ENCODE data around the gene CLP1.

CLP1 gene

DNA sequence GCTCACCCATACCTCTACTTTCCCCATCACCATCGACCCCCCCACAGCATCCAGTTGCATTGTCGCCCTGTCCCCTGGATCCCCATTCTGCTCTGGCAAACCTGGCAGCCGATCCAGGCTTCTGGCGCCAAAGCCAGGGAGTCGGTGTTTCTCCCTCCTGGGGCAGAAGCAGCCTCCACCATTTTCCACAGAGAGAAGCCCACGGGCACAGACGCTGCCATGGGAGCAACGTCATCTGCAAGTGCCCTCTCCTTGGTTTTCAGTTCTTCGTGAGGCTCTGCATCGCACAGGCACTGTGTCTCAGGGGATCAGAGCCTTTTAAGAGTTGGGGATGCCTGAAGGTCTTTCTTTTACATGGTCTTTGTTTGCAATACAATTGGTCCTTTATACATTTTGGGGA is 10.2 kb upstream of the CLP1 start:
- Histone ChIP-seq H4K5ac (ENCODE audit: low read length) (no peak overlapping the region), H3K4ac (ENCODE audit: low read depth, low read length) (no peak overlapping the region), H4K8ac (ENCODE audit: low read depth, low read length) (no peak overlapping the region), H3K79me2 (ENCODE audit: control insufficient read depth, insufficient read depth, low read length) (peaks cover 2% of the 10 kb centered on the region), H3K18ac (ENCODE audit: low read length) (no peak overlapping the region), H3K4me2 (ENCODE audit: low read length) (no peak overlapping the region), H3K79me1 (ENCODE audit: low read length) (peaks cover 4% of the 10 kb centered on the region), H2BK15ac (replicated peaks; ENCODE audit: low read depth) (no peak overlapping the region), H3K23ac (ENCODE audit: low read length) (no peak overlapping the region), H3K4me1 (ENCODE audit: control insufficient read depth, low read depth, low read length) (peaks cover 23% of the 10 kb centered on the region), H3K56ac (ENCODE audit: low read length) (no peak overlapping the region), H3K4me3 (ENCODE audit: low read length) (no peak overlapping the region), H2BK5ac (ENCODE audit: low read length) (no peak overlapping the region), H3K36me3 (ENCODE audit: control insufficient read depth, insufficient read depth, low read length) (no peaks in the 10 kb centered on the region), H3K27me3 (ENCODE audit: insufficient read depth, low read length, poor library complexity) (no peaks in the 10 kb centered on the region), H3K27ac (ENCODE audit: low read depth, low read length) (no peak overlapping the region), H2BK120ac (ENCODE audit: low read depth, low read length) (no peak overlapping the region), H2AK5ac (ENCODE audit: low read length) (no peak overlapping the region), H3K9ac (ENCODE audit: low read length) (peak overlapping the region; percentile 3)
- WGBS (ENCODE audit: extremely low coverage, insufficient coverage, low lambda C conversion rate) = no CpG with 5 or more reads among the region's 10 CpGs
- peak; percentile 50 for DNase-seq

DNA sequence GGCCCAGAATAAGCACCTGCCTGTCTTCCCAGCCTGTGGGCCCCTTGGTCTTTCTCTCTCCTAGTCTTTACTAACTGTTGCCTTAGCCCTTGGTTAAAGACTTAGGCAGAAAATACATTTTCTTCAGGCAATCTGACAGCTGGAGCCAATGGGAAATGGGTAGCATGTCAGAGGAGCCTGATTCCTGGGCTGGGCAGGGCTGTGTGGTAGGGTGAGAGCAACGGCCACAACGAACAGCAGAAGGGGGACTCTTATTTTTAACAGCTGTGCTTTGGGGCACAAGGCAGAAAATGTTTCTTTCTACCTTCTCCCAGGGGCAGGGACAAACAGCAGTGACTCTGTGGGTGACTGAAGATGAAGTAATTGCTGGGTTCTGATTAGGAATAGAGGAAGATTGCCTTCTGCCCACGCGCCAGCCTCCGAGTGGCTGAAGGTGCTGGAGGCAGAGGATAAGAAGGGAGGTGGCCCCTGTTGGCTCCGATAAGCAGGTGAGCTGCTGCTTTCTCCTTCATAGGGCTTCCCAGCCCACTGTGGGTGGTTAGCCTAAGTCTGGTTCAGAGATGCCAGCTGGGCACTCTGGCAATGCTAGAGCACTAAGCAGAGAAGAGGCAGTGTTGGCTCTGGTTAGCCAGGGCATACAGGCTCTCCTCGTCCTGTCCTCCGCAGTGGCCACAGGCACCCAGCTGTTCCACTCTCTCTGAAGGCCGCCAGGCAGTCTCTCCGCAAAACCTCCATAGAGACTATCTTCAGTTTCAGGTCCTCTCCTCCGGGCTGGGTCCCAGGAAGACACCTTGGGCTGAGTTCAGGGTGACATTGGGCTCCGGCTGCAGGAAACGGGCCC is 9.4 kb upstream of the CLP1 start:
- Histone ChIP-seq H3K4ac (ENCODE audit: low read depth, low read length) (no peak overlapping the region), H3K36me3 (ENCODE audit: control insufficient read depth, insufficient read depth, low read length) (no peaks in the 10 kb centered on the region), H3K27me3 (ENCODE audit: insufficient read depth, low read length, poor library complexity) (no peaks in the 10 kb centered on the region), H2BK5ac (ENCODE audit: low read length) (no peak overlapping the region), H3K18ac (ENCODE audit: low read length) (no peak overlapping the region), H3K79me2 (ENCODE audit: control insufficient read depth, insufficient read depth, low read length) (no peaks in the 10 kb centered on the region), H3K27ac (ENCODE audit: low read depth, low read length) (no peak overlapping the region), H2BK15ac (replicated peaks; ENCODE audit: low read depth) (no peak overlapping the region), H4K5ac (ENCODE audit: low read length) (no peak overlapping the region), H3K23ac (ENCODE audit: low read length) (peak overlapping the region; percentile 37), H3K56ac (ENCODE audit: low read length) (peak overlapping the region; percentile 80), H3K9ac (ENCODE audit: low read length) (peak overlapping the region; percentile 50), H3K4me1 (ENCODE audit: control insufficient read depth, low read depth, low read length) (peaks cover 21% of the 10 kb centered on the region), H3K79me1 (ENCODE audit: low read length) (peaks cover 1% of the 10 kb centered on the region), H3K4me2 (ENCODE audit: low read length) (peak overlapping the region; percentile 5), H2BK120ac (ENCODE audit: low read depth, low read length) (no peak overlapping the region), H3K4me3 (ENCODE audit: low read length) (no peak overlapping the region), H2AK5ac (ENCODE audit: low read length) (no peak overlapping the region), H4K8ac (ENCODE audit: low read depth, low read length) (no peak overlapping the region)
- WGBS (ENCODE audit: extremely low coverage, insufficient coverage, low lambda C conversion rate) = no CpG with 5 or more reads among the region's 13 CpGs
- DNase-seq = peak; percentile 41

DNA sequence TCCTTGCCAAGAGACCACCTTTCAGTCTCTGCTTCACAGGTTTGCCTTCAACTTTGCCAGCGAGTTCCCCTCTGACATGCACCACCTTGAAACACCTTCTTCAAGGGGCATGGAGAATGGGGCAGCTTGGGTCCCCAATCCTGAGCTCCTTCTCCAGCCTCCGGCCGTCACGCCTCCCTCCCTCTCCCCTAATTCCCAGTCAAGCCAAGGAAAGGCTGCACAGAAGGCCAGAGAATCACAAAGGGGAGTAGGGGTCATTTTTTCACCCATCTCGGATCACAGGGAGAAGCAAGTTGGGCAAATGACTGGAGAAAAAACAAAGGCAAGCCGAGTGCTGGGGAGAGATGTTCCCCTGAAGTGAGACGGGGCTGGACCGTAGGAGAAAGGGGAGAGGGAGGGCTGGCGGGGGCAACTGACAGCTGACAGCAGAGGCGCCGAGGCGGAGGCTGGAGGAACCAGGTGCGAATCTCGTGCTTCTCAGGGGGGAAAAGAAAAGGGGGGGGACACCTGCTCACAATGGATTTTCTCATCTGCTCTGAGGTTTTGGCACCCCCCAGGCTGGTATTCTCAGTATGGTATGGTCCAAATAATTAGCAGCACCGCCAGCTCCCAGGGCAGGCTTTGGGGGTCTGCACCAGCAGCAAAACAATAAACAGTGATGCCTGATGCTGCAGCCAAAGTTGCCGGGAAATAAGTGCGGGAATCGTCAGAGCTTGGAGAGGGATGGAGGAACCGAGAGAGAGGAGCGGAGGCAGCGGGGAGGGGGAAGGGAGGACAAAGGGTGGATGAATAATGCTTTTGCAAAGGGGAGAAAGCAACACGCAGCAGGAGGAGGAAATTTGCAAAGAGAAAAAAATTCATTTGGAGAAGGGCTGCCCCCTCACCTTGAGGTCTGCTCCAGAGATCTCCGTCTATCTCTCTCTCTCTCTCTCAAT is 8.5 kb upstream of the CLP1 start:
- Histone ChIP-seq H3K27ac (ENCODE audit: low read depth, low read length) (no peak overlapping the region), H3K4me3 (ENCODE audit: low read length) (no peak overlapping the region), H3K4me1 (ENCODE audit: control insufficient read depth, low read depth, low read length) (peaks cover 18% of the 10 kb centered on the region), H3K4me2 (ENCODE audit: low read length) (peak overlapping the region; percentile 16), H3K36me3 (ENCODE audit: control insufficient read depth, insufficient read depth, low read length) (no peaks in the 10 kb centered on the region), H3K79me1 (ENCODE audit: low read length) (no peaks in the 10 kb centered on the region), H2BK120ac (ENCODE audit: low read depth, low read length) (no peak overlapping the region), H4K5ac (ENCODE audit: low read length) (no peak overlapping the region), H3K4ac (ENCODE audit: low read depth, low read length) (no peak overlapping the region), H3K18ac (ENCODE audit: low read length) (no peak overlapping the region), H2BK5ac (ENCODE audit: low read length) (no peak overlapping the region), H4K8ac (ENCODE audit: low read depth, low read length) (no peak overlapping the region), H2BK15ac (replicated peaks; ENCODE audit: low read depth) (no peak overlapping the region), H3K79me2 (ENCODE audit: control insufficient read depth, insufficient read depth, low read length) (no peaks in the 10 kb centered on the region), H3K23ac (ENCODE audit: low read length) (no peak overlapping the region), H3K56ac (ENCODE audit: low read length) (peak overlapping the region; percentile 80), H3K27me3 (ENCODE audit: insufficient read depth, low read length, poor library complexity) (no peaks in the 10 kb centered on the region), H2AK5ac (ENCODE audit: low read length) (no peak overlapping the region), H3K9ac (ENCODE audit: low read length) (peak overlapping the region; percentile 50)
- peak; percentile 78 for DNase-seq
- WGBS (ENCODE audit: extremely low coverage, insufficient coverage, low lambda C conversion rate) = no CpG with 5 or more reads among the region's 23 CpGs

DNA sequence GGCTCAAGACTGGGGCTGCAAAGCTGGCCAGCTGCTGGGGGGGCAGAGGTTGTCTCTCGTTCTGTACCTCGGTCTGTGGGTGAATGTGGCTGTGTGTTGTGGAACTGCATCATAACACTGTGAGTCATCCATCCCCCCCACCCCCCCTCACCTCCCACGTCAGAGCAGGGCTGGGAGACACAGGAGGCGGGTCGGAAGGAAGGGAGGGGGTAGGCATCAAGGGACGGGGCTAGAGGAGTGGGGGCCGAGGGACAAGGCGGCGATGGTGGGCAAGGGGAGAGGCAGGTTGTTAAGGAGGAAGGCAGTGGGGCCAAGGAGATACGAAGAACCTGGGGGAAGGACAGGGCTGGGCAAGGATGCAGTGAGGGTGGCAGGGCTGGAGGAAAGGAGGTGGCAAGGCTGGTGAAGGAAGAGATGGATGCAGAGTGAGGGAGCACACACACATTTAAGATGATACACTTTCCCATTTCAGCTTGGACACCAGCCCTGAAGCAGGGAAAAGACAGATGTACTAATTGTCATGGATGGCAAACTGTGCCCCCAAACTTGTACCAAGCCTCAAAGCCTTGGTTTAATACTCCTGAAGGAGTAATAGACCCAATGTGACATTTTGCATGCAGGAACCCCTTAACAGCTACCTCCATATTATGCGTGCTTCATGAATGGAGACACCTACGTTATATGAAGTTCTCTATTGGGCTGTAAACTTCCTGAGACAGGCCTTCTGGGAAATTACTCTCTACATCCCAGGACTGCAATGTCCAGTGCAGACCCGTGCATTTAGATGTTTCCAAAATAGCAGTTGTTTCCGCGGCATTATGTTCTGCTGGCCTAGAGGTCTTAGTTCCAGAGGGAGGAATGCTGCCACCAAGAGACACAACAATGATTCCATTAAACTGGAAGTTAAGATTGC is 7.5 kb upstream of the CLP1 start, which contains the start of gene YPEL4:
TSS of gene YPEL4 (minus strand) at position 87 of the 913 bp plus-strand sequence. CDS start 2,805 bp downstream, outside the sequence.
- H3K79me2 ChIP-seq (ENCODE audit: control insufficient read depth, insufficient read depth, low read length) = no peaks in the 10 kb centered on the region
- H3K27me3 ChIP-seq (ENCODE audit: insufficient read depth, low read length, poor library complexity) = no peaks in the 10 kb centered on the region
- WGBS (ENCODE audit: extremely low coverage, insufficient coverage, low lambda C conversion rate) = no CpG with 5 or more reads among the region's 15 CpGs
- H2BK15ac ChIP-seq (replicated peaks; ENCODE audit: low read depth) = no peak within 1 kb of the TSS
- peak within 1 kb of the TSS; percentile 80 for H3K56ac ChIP-seq (ENCODE audit: low read length)
- no peak within 1 kb of the TSS for H2AK5ac ChIP-seq (ENCODE audit: low read length)
- no peak within 1 kb of the TSS for H4K5ac ChIP-seq (ENCODE audit: low read length)
- peaks cover 18% of the 10 kb centered on the region for H3K4me1 ChIP-seq (ENCODE audit: control insufficient read depth, low read depth, low read length)
- H2BK5ac ChIP-seq (ENCODE audit: low read length) = no peak within 1 kb of the TSS
- peak within 1 kb of the TSS; percentile 50 for H3K9ac ChIP-seq (ENCODE audit: low read length)
- no peak within 1 kb of the TSS for H3K4me3 ChIP-seq (ENCODE audit: low read length)
- peak within 1 kb of the TSS; percentile 16 for H3K4me2 ChIP-seq (ENCODE audit: low read length)
- H4K8ac ChIP-seq (ENCODE audit: low read depth, low read length) = no peak within 1 kb of the TSS
- no peak within 1 kb of the TSS for H3K4ac ChIP-seq (ENCODE audit: low read depth, low read length)
- no peak within 1 kb of the TSS for H3K18ac ChIP-seq (ENCODE audit: low read length)
- no peaks in the 10 kb centered on the region for H3K79me1 ChIP-seq (ENCODE audit: low read length)
- H2BK120ac ChIP-seq (ENCODE audit: low read depth, low read length) = no peak within 1 kb of the TSS
- H3K27ac ChIP-seq (ENCODE audit: low read depth, low read length) = no peak within 1 kb of the TSS
- H3K36me3 ChIP-seq (ENCODE audit: control insufficient read depth, insufficient read depth, low read length) = no peaks in the 10 kb centered on the region
- DNase-seq = peak; percentile 88
- H3K23ac ChIP-seq (ENCODE audit: low read length) = no peak within 1 kb of the TSS

DNA sequence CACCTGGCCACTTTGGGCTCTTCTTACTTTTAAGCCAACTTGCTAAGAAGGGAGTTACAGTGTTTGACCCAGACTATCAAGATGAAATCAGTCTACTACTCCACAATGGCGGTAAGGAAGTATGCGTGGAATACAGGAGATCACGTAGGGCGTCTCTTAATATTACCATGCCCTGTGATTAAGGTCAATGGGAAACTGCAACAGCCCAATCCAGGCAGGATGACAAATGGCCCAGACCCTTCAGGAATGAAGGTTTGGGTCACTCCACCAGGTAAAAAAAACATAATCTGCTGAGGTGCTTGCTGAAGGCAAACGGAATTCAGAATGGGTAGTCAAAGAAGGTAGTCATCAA is 6.8 kb upstream of the CLP1 start:
- no peaks in the 10 kb centered on the region for H3K36me3 ChIP-seq (ENCODE audit: control insufficient read depth, insufficient read depth, low read length)
- peaks cover 18% of the 10 kb centered on the region for H3K4me1 ChIP-seq (ENCODE audit: control insufficient read depth, low read depth, low read length)
- H3K4me2 ChIP-seq (ENCODE audit: low read length) = no peak overlapping the region
- H3K18ac ChIP-seq (ENCODE audit: low read length) = no peak overlapping the region
- no peak overlapping the region for H2BK15ac ChIP-seq (replicated peaks; ENCODE audit: low read depth)
- no peaks in the 10 kb centered on the region for H3K79me1 ChIP-seq (ENCODE audit: low read length)
- no peak overlapping the region for H4K5ac ChIP-seq (ENCODE audit: low read length)
- H3K79me2 ChIP-seq (ENCODE audit: control insufficient read depth, insufficient read depth, low read length) = no peaks in the 10 kb centered on the region
- H2BK5ac ChIP-seq (ENCODE audit: low read length) = no peak overlapping the region
- WGBS (ENCODE audit: extremely low coverage, insufficient coverage, low lambda C conversion rate) = no CpG with 5 or more reads among the region's 5 CpGs
- H3K27me3 ChIP-seq (ENCODE audit: insufficient read depth, low read length, poor library complexity) = no peaks in the 10 kb centered on the region
- H3K23ac ChIP-seq (ENCODE audit: low read length) = no peak overlapping the region
- no peak overlapping the region for H2AK5ac ChIP-seq (ENCODE audit: low read length)
- H3K56ac ChIP-seq (ENCODE audit: low read length) = no peak overlapping the region
- no peak overlapping the region for H4K8ac ChIP-seq (ENCODE audit: low read depth, low read length)
- no peak overlapping the region for H3K4me3 ChIP-seq (ENCODE audit: low read length)
- no peak overlapping the region for H2BK120ac ChIP-seq (ENCODE audit: low read depth, low read length)
- H3K9ac ChIP-seq (ENCODE audit: low read length) = no peak overlapping the region
- H3K27ac ChIP-seq (ENCODE audit: low read depth, low read length) = no peak overlapping the region
- H3K4ac ChIP-seq (ENCODE audit: low read depth, low read length) = no peak overlapping the region
- peak; percentile 41 for DNase-seq

Data from mesendoderm (in vitro differentiated cells).